Thyroid gland (tissue), 4 donors: ENCODE data around the gene PRAC1.

Experiments
- POLR2A ChIP-seq, 2 donors: fragments of 450-650 bp; IDR thresholded peaks; one replicate each; pipeline ENCODE4 v1.6.1; 2017; ENCODE audit warnings: antibody characterized with exemption in 2 of 2, mild to moderate bottlenecking in 2 of 2, moderate library complexity in 1 of 2
- TF ChIP-seq, protein P1 (sequence below), 6 experiments: fragments of 200-600 bp in 3 of 6; fragments of 450-650 bp in 3 of 6; sonication (generic) in 3 of 6; IDR thresholded peaks; one replicate each; pipeline ENCODE4 v1.5.1; 2016 to 2019; ENCODE audit warnings: antibody characterized with exemption in 6 of 6, mild to moderate bottlenecking in 2 of 6, inconsistent platforms in 1 of 6, moderate library complexity in 1 of 6

DNA sequence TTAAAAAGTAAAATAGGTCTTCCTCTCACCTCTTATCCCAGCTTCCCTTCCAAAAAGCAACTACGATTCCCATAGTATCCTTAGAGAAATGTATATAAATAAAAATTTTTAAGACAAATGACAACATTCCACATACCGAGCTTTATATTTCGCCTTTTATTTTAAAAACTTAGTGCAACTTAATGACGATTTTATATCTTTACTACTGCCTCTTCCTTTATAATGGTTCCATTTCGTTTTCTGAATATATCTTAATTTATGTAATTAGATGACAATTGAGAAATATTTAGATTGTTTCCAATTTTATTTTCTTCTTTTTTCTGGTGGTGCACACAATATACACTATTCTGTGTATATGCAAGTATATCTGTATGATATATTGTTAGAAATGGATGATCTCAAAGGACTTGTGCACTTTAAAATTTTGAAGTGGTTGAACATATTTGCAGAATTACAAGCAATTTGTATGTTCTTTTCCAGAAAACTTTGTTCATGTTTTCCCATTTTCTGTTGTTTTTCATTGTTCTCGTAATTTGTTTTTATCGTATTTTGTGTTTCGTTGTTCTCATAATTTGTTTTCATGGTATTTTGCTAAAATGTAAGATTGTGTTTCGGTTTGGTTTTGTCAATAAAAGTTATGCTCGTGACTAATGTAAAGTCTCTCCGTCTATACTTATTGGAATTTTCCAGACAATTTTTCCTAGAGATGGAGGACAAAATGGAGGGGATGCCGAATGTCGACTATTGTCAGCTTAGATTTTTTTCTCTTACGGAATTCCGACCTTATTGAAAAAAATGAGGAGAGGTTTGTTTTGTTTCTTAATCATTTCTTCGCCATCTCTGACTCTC, 26.6 kb upstream of the PRAC1 start:
- TF ChIP-seq, protein P1, sequence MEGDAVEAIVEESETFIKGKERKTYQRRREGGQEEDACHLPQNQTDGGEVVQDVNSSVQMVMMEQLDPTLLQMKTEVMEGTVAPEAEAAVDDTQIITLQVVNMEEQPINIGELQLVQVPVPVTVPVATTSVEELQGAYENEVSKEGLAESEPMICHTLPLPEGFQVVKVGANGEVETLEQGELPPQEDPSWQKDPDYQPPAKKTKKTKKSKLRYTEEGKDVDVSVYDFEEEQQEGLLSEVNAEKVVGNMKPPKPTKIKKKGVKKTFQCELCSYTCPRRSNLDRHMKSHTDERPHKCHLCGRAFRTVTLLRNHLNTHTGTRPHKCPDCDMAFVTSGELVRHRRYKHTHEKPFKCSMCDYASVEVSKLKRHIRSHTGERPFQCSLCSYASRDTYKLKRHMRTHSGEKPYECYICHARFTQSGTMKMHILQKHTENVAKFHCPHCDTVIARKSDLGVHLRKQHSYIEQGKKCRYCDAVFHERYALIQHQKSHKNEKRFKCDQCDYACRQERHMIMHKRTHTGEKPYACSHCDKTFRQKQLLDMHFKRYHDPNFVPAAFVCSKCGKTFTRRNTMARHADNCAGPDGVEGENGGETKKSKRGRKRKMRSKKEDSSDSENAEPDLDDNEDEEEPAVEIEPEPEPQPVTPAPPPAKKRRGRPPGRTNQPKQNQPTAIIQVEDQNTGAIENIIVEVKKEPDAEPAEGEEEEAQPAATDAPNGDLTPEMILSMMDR (IDR thresholded peaks at IDR 0.05), result no peak
- TF ChIP-seq POLR2A (IDR thresholded peaks at IDR 0.05), result no peak
